Psoas muscle (tissue), 8 donors: Measurements from ENCODE around the gene TMEM158. TPM values are rescaled to one million over a fixed set of nuclear protein-coding genes. Genes with fewer than 3 reads are reported as not detected.

Experiments
- ATAC-seq, 4 donors: fragments of 200-7000 bp; cut with Tn5 transposase; one replicate each; pipeline ENCODE4 v1.9.1; 2020; ENCODE audit warnings: moderate library complexity in 3 of 4, mild to moderate bottlenecking in 2 of 4
- DNase-seq, 2 donors: peaks; one replicate each; pipeline ENCODE4 v3.0.0-alpha.2; 2020
- H3K27ac ChIP-seq: fragments of 200-600 bp; one replicate; pipeline ENCODE4 v1.8.0; 2022
- H3K27me3 ChIP-seq, 3 donors: fragments of 200-600 bp in 1 of 3; one replicate each; pipeline versions ENCODE4 v1.6.1 to v1.8.0; 2013 to 2022; ENCODE audit warnings: low read length in 2 of 3, mild to moderate bottlenecking in 2 of 3, moderate library complexity in 1 of 3; ENCODE audit not compliant: insufficient read depth in 3 of 3
- H3K36me3 ChIP-seq, 2 donors: fragments of 200-600 bp in 1 of 2; one replicate each; pipeline versions ENCODE4 v1.6.1 to v1.8.0; 2013 to 2022; ENCODE audit warnings: low read depth in 1 of 2, mild to moderate bottlenecking in 1 of 2, moderate library complexity in 1 of 2; ENCODE audit not compliant: insufficient read depth in 1 of 2
- H3K4me1 ChIP-seq: fragments of 200-600 bp; one replicate; pipeline ENCODE4 v1.8.0; 2022
- H3K4me3 ChIP-seq: fragments of 200-600 bp; one replicate; pipeline ENCODE4 v1.8.0; 2022; ENCODE audit warnings: mild to moderate bottlenecking
- H3K9me3 ChIP-seq: fragments of 200-600 bp; one replicate; pipeline ENCODE4 v1.8.0; 2022
- CTCF ChIP-seq: fragments of 200-600 bp; IDR thresholded peaks from one replicate; pipeline ENCODE4 v1.8.0; 2022; ENCODE audit warnings: antibody characterized with exemption
- WGBS, 3 donors: extraction: QIAGEN DNeasy Blood & Tissue Kit; methylation state at CpG; one replicate each; pipeline versions ENCODE4 v1.1.6 to v1.1.7; 2013; 5-methylcytosine and 5-hydroxymethylcytosine counted together
- intact Hi-C, 2 donors: fragments of 100-400 bp; cut with DNase I; formaldehyde crosslinking; loops; one replicate each; pipeline versions ENCODE4 v1.11.0 to v1.14.2; 2022
- polyA plus RNA-seq, 3 donors: library from polyadenylated mRNA; stranded (reverse); fragments of 200-250 nt; gene quantifications; one replicate each; pipeline ENCODE4 v1.2.3, GENCODE V29; 2013
- total RNA-seq, 4 donors: library from RNA; stranded (reverse); fragmentation: NEBNext Ultra II Directional in 2 of 4; extraction: Animal tissue kit (Norgen Biotek cat#: 25700) in 2 of 4; gene quantifications; one replicate each; pipeline versions ENCODE4 v1.2.1 to v1.2.4, GENCODE V29; 2021 to 2023
- donor health status: healthy with polysubstance abuse.
- donor health status: DM: no; HTN: no; CAD: no; lungs with moderate emphysema.
- donor health status: Bipolar disorder and iron deficiency.
- donor health status: healthy.
- donor health status: DM: yes; HTN: yes; CAD: no.
- donor health status: DM: no; HTN: no; CAD: no.
- donor health status: DM: no; HTN: no; CAD: no.
- donor health status: DM: yes; HTN: yes; CAD: no.

TMEM158 gene
- total and polyA plus RNA-seq, 7 donors: 0.48 to 15.7 (median 1.6) TPM

GRCh38 chr3:45236964-45237363 is 10.9 kb upstream of the TMEM158 start:
- DNase-seq (no peak), ATAC-seq (no peak)
- TF ChIP-seq CTCF: no peak

GRCh38 chr3:45235409-45235808 is 9.3 kb upstream of the TMEM158 start:
- WGBS, 3 donors: 94 to 98% (median 96%) methylated on average over 2 of the region's 2 CpGs
- DNase-seq (no peak), ATAC-seq (no peak)
- Histone ChIP-seq H3K4me3 (no peak overlapping the region), H3K9me3 (no peaks in the 10 kb centered on the region), H3K36me3 (no peaks in the 10 kb centered on the region), H3K27me3 (peaks cover 0 to 5% (median 3%) of the 10 kb centered on the region in 3 donors), H3K4me1 (no peaks in the 10 kb centered on the region), H3K27ac (no peak overlapping the region)
- no peak for TF ChIP-seq CTCF
- intact Hi-C loops: no loop called here

More at GRCh38 chr3:45236964-45237363, 10.9 kb upstream of the TMEM158 start:
- WGBS, 3 donors: 72 to 80% (median 76%) methylated on average over 2 of the region's 2 CpGs
- H3K27me3 ChIP-seq: peaks cover 0 to 6% (median 0%) of the 10 kb centered on the region in 3 donors
- intact Hi-C loops: no loop called here
- H3K9me3 ChIP-seq: no peaks in the 10 kb centered on the region
- no peaks in the 10 kb centered on the region for H3K36me3 ChIP-seq
- H3K4me1 ChIP-seq: no peaks in the 10 kb centered on the region
- H3K27ac ChIP-seq: no peak overlapping the region
- H3K4me3 ChIP-seq: no peak overlapping the region

- H3K4me1 ChIP-seq: no peaks in the 10 kb centered on the region
- no peak overlapping the region for H3K27ac ChIP-seq
- intact Hi-C loops: no loop called here
- H3K36me3 ChIP-seq: no peaks in the 10 kb centered on the region
- no peak for TF ChIP-seq CTCF
- H3K27me3 ChIP-seq: peaks cover 0 to 17% (median 0%) of the 10 kb centered on the region in 3 donors
- H3K4me3 ChIP-seq: no peak overlapping the region
- ATAC-seq: no peak
- H3K9me3 ChIP-seq: no peaks in the 10 kb centered on the region
- WGBS, 3 donors: 87 to 93% (median 89%) methylated on average over 1 of the region's 1 CpG
- DNase-seq: no peak
Observed at GRCh38 chr3:45234250-45234649, 8.2 kb upstream of the TMEM158 start.

GRCh38 chr3:45232521-45232920 is 6.4 kb upstream of the TMEM158 start:
- Histone ChIP-seq H3K4me3 (no peak overlapping the region), H3K36me3 (no peaks in the 10 kb centered on the region), H3K27ac (no peak overlapping the region), H3K9me3 (no peaks in the 10 kb centered on the region), H3K4me1 (no peaks in the 10 kb centered on the region), H3K27me3 (peaks cover 0 to 19% (median 1%) of the 10 kb centered on the region in 3 donors)
- TF ChIP-seq CTCF: no peak
- ATAC-seq (no peak), DNase-seq (no peak)
- intact Hi-C loops: no loop called here

GRCh38 chr3:45227946-45228345 is 1.9 kb upstream of the TMEM158 start:
- no peak for ATAC-seq
- intact Hi-C loops: loop anchor here (5.0 to 10.0 kb wide), 3 partner anchors 259 to 437 kb away; no protein-coding TSS in a partner anchor
- no peak for TF ChIP-seq CTCF
- 83 to 85% (median 85%) methylated on average over 6 of the region's 6 CpGs for WGBS, 3 donors
- Histone ChIP-seq H3K27ac (no peak overlapping the region), H3K4me1 (peaks cover 12% of the 10 kb centered on the region), H3K9me3 (no peaks in the 10 kb centered on the region), H3K27me3 (peaks cover 0 to 24% (median 1%) of the 10 kb centered on the region in 3 donors), H3K36me3 (no peaks in the 10 kb centered on the region), H3K4me3 (no peak overlapping the region)
- DNase-seq: no peak
